NCI-H2107 treated with DMSO at 0.1 percent for 48 hours (cell line): ENCODE results near the gene GINS1.
A peak's percentile ranks its signal among the peaks of the same experiment; 100 is the strongest.

Source experiments
- DNase-seq: peaks from one replicate; lab custom pipeline; 2025; ENCODE audit not compliant: unreplicated experiment; lab: John Stamatoyannopoulos, UW

GINS1 gene

DNA sequence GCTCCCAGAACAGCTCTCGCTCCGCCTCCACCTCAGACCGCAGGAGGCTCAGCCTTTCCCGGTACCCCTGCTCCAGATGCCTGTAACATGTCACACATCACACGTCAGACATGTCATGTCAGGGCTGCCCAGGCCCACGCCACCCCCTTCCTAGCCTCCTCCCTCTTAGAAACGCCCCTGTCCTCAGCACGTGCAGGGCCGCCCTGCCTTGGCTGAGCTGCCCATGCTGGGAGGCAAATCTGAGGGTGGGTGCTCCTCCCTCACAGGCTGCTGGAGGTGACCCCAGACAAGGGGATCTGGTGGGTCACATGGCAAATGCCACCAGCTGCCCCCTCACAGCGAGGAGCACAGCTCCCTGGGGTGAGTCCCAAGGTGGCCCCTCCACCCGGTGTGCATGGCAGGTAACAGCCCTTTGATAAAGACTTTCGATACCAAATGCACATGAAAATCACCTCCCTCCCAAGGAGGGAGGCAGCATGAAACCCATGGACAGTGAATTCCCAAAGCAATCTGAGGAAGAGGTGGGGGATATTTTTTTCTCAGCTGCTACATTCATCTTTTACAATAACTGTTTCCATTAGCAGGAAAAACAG lies 84.1 kb downstream of the GINS1 start:
- DNase-seq: no peak

GRCh38 chr20:25493137-25493536 lies 85.7 kb downstream of the GINS1 start:
- no peak for DNase-seq

DNA sequence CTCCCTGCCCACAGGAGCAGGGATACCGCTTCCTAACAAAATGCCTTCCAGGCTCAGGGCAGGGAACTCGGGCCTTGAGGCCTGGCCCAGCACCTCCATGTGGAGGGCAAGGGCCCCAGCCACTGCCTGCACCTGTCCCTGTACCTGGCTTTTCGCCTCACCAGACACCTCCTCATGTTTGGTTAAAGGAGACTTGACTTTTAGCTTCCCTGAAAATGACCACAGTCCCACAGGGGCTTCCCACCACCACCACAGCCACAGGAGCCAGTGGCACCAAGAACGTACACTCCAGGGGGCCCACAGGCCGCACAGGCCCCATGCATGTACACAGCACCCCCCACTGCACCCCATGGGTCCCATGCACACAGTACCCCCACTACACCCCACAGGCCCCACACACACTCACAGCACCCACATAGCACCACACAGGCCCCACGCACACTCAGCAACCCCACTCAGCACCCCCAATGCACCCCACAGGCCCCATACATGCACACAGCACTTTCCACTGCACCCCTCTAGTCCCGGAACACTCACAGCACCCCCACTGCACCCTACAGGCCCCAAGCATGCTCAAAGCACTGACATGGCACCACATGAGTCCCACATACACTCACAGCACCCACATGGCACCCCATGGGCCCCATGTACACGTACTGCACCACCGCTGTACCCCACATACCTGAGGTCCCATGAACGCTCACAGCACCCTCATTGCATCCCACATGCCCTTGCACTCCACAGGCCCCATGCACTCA lies 86.5 kb downstream of the GINS1 start:
- DNase-seq: no peak

DNA sequence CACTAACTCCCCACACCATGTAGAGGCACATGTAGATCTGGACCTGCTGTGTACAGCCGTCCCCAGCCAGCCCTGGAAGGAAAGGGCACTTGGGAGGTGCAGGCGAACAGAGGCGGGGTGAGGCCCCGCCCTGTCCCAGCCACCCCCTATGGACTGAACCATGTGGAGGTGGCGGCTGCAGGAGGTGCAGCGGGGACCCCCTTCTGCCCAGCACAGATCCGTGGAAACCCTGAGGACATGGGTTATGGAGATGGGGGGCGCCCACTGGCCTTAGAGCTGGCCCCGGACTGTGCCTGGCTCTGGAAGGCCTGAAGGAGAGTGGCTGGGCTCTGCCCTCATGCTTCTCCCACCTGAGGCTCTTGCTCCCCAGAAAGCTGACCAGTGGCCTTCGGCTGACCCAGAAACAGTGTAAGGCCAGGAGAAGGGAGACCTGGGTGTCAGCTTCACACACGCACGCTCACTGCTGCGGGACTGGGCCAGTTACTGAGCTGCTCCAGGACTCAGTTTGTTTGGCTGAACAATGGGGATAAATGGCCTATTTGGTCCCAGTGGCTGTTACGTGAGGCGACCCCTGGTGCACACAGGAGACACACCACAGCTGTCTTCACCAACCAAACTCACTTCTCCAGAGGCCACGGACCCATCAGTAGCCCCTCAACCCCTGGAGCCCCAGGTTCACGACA lies 87.2 kb downstream of the GINS1 start:
- DNase-seq: no peak

GRCh38 chr20:25495189-25495824 lies 87.8 kb downstream of the GINS1 start:
- peak; percentile 7 for DNase-seq

DNA sequence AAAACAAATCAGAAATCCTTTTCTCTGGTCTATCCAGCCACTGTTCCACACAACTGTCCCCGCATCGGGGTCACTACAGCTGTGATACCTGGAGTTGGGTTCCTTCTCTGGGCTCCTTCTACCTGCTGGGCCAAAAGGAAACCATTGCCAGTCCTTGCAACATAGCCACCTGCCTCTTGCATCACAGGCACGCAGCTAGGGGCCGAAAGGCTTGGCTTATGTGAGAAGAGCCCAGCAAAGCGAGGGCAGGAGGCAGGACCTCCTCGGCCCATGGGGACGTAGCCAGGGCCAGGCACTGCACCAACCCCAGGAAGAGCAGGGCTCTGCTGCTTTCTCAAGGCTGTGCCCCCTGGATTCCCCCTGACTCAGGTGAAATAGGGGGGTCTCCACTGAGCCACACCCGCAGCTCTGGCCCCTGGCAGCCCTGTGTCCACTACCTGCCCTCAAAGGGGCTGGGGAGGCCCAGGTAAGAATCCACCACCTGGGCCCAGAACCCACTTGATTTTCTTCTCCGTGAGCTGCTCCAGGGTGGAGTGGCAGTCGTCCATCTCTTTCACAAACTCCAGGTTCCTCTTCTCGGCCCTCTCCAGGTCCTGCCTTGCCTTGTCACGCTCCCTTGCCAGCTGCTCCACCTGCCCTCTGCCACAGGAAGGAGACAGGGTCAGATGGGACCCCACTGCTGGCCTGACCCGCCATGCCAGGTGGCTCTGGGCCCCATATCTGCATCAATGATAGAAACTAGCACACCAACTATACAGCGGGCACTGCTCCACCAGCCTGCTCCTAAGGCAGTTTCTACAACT lies 88.9 kb downstream of the GINS1 start:
- no peak for DNase-seq

GRCh38 chr20:25496968-25497401 lies 89.5 kb downstream of the GINS1 start:
- DNase-seq: no peak

- DNase-seq: no peak
These were observed 90.3 kb downstream of the GINS1 start for GRCh38 chr20:25497586-25498279.
